ENCODE data around the gene ARF6.

The ARF6 gene

GRCh38 chr14:49907186-49907585, 14.3 kb downstream of the ARF6 start:
- no peaks in the 10 kb centered on the region for H3K36me3 ChIP-seq
- no peaks in the 10 kb centered on the region for H3K4me1 ChIP-seq (ENCODE audit: control insufficient read depth in 1 of 2, insufficient read depth in 1 of 2, low read depth in 1 of 2, low read length in 1 of 2)
- no peak overlapping the region for H3K27ac ChIP-seq

GRCh38 chr14:49908433-49908782, 15.5 kb downstream of the ARF6 start:
- no peak for TF ChIP-seq CTCF (IDR thresholded peaks at IDR 0.05)
- no peaks in the 10 kb centered on the region for H3K4me1 ChIP-seq (ENCODE audit: control insufficient read depth in 1 of 2, insufficient read depth in 1 of 2, low read depth in 1 of 2, low read length in 1 of 2)
- H3K9me3 ChIP-seq = no peaks in the 10 kb centered on the region
- H3K4me3 ChIP-seq (ENCODE audit: low read depth in 1 of 2, low read length in 1 of 2) = no peak overlapping the region
- no peaks in the 10 kb centered on the region for H3K36me3 ChIP-seq
- H3K27ac ChIP-seq = no peak overlapping the region
- no peaks in the 10 kb centered on the region for H3K27me3 ChIP-seq

More at GRCh38 chr14:49907186-49907585, 14.3 kb downstream of the ARF6 start:
- no peaks in the 10 kb centered on the region for H3K9me3 ChIP-seq
- no peak overlapping the region for H3K4me3 ChIP-seq (ENCODE audit: low read depth in 1 of 2, low read length in 1 of 2)
- TF ChIP-seq CTCF (IDR thresholded peaks at IDR 0.05) = no peak
- no peaks in the 10 kb centered on the region for H3K27me3 ChIP-seq

- Histone ChIP-seq H3K4me3 (ENCODE audit: low read depth in 1 of 2, low read length in 1 of 2) (no peak overlapping the region), H3K4me1 (ENCODE audit: control insufficient read depth in 1 of 2, insufficient read depth in 1 of 2, low read depth in 1 of 2, low read length in 1 of 2) (no peaks in the 10 kb centered on the region), H3K27me3 (no peaks in the 10 kb centered on the region), H3K36me3 (no peaks in the 10 kb centered on the region), H3K27ac (no peak overlapping the region), H3K9me3 (no peaks in the 10 kb centered on the region)
- TF ChIP-seq CTCF (IDR thresholded peaks at IDR 0.05) = no peak
These were observed 16.1 kb downstream of the ARF6 start for GRCh38 chr14:49909016-49909415.

GRCh38 chr14:49915085-49915484, 22.2 kb downstream of the ARF6 start:
- H3K9me3 ChIP-seq = no peaks in the 10 kb centered on the region
- H3K4me3 ChIP-seq (ENCODE audit: low read depth in 1 of 2, low read length in 1 of 2) = no peak overlapping the region
- H3K27ac ChIP-seq = no peak overlapping the region
- H3K27me3 ChIP-seq = no peaks in the 10 kb centered on the region
- H3K36me3 ChIP-seq = no peaks in the 10 kb centered on the region
- TF ChIP-seq CTCF (IDR thresholded peaks at IDR 0.05) = no peak
- H3K4me1 ChIP-seq (ENCODE audit: control insufficient read depth in 1 of 2, insufficient read depth in 1 of 2, low read depth in 1 of 2, low read length in 1 of 2) = no peaks in the 10 kb centered on the region

- Histone ChIP-seq H3K36me3 (no peaks in the 10 kb centered on the region), H3K27me3 (no peaks in the 10 kb centered on the region), H3K9me3 (no peaks in the 10 kb centered on the region), H3K27ac (no peak overlapping the region), H3K4me3 (ENCODE audit: low read depth in 1 of 2, low read length in 1 of 2) (no peak overlapping the region), H3K4me1 (ENCODE audit: control insufficient read depth in 1 of 2, insufficient read depth in 1 of 2, low read depth in 1 of 2, low read length in 1 of 2) (no peaks in the 10 kb centered on the region)
- TF ChIP-seq CTCF (IDR thresholded peaks at IDR 0.05) = no peak
These were observed 25.8 kb downstream of the ARF6 start for GRCh38 chr14:49918706-49919105.
